ENCODE data around the gene SCN8A.

Gene SCN8A

GRCh38 chr12:51850081-51850964, 259.3 kb downstream of the SCN8A start:
- DNase-seq (ENCODE audit: low read depth in 2 of 2, low spot score in 1 of 2), result no peak

- DNase-seq (ENCODE audit: low read depth in 2 of 2, low spot score in 1 of 2), result no peak
Measured at GRCh38 chr12:51850965-51851299, 259.9 kb downstream of the SCN8A start.

GRCh38 chr12:51851413-51852124, 260.5 kb downstream of the SCN8A start:
- no peak for DNase-seq (ENCODE audit: low read depth in 2 of 2, low spot score in 1 of 2)

GRCh38 chr12:51852404-51853137, 261.5 kb downstream of the SCN8A start:
- DNase-seq (ENCODE audit: low read depth in 2 of 2, low spot score in 1 of 2), result no peak

- no peak for DNase-seq (ENCODE audit: low read depth in 2 of 2, low spot score in 1 of 2)
Measured at GRCh38 chr12:51855586-51856428, 264.8 kb downstream of the SCN8A start.

- no peak for DNase-seq (ENCODE audit: low read depth in 2 of 2, low spot score in 1 of 2)
Measured at GRCh38 chr12:51860986-51861385, 270.0 kb downstream of the SCN8A start.

Measured in stimulated activated CD8-positive, alpha-beta memory T cell treated with anti-CD3 and anti-CD28 coated beads, Interleukin-4, amount 100 ng/mL, for 1 hour (primary cell).